Endothelial cell of umbilical vein (primary cell): ENCODE measurements around the gene MRNIP. TPM values are rescaled to one million over a fixed set of nuclear protein-coding genes. Genes with fewer than 3 reads are reported as not detected.

ENCODE experiments used
- BruUV-seq: library from RNA; stranded (reverse); fragments of 400-500 nt; replicated peaks from 2 replicates; lab custom pipeline; 2021; lab: Mats Ljungman, UMichigan
- CTCF ChIA-PET: fragments of 300-600, 350-600 bp; sonication (Branson Sonifier 250); formaldehyde crosslinking; loops from one replicate; lab custom pipeline; 2021; ENCODE audit warnings: antibody characterized with exemption, inconsistent platforms; lab: Charles Lee
- POLR2A ChIA-PET: fragments of 300-600, 350-600 bp; sonication (Branson Sonifier 250); formaldehyde crosslinking; loops from one replicate; lab custom pipeline; 2021; ENCODE audit warnings: antibody characterized with exemption, inconsistent platforms; lab: Charles Lee
- DNase-seq: peaks from one replicate; pipeline ENCODE4 v3.0.0-alpha.2; 2011; ENCODE audit warnings: low read depth, low spot score
- FAIRE-seq: peaks from 2 replicates; lab custom pipeline; 2011; peaks lifted over from hg19 to GRCh38; lab: Jason Lieb, UNC
- H2AFZ ChIP-seq: 2 replicates; pipeline ENCODE4 v1.6.0; 2012; ENCODE audit warnings: low read depth, low read length, control low read depth, inconsistent platforms
- H3K27ac ChIP-seq: 2 replicates; pipeline ENCODE4 v1.5.1; 2011; ENCODE audit warnings: low read depth, mild to moderate bottlenecking, control low read depth, low read length, moderate library complexity; ENCODE audit not compliant: insufficient read depth
- H3K27me3 ChIP-seq, 2 experiments: 2 replicates each; pipeline versions ENCODE4 v1.6.0 to v1.6.1; 2011; ENCODE audit warnings: low read length in 2 of 2, mixed read lengths in 1 of 2; ENCODE audit not compliant: control insufficient read depth in 2 of 2, insufficient read depth in 2 of 2
- H3K36me3 ChIP-seq, 2 experiments: 2 replicates in 1 of 2; 3 replicates in 1 of 2; pipeline ENCODE4 v1.5.1; 2011; ENCODE audit warnings: low read length in 2 of 2, mild to moderate bottlenecking in 1 of 2, moderate library complexity in 1 of 2; ENCODE audit not compliant: control insufficient read depth in 2 of 2, insufficient read depth in 2 of 2; ENCODE audit errors: extremely low read depth in 1 of 2
- H3K4me1 ChIP-seq: 3 replicates; pipeline ENCODE4 v1.5.1; 2011; ENCODE audit warnings: mild to moderate bottlenecking, low read length; ENCODE audit not compliant: control insufficient read depth, insufficient read depth; ENCODE audit errors: extremely low read depth
- H3K4me2 ChIP-seq: 2 replicates; pipeline ENCODE4 v1.6.1; 2011; ENCODE audit warnings: low read length, control low read depth, mixed read lengths; ENCODE audit not compliant: insufficient read depth
- H3K4me3 ChIP-seq, 3 experiments: fragments of 200-600 bp in 1 of 3; sonication (generic), shearing (Covaris generic) in 1 of 3; replicated peaks in 1 of 3; 2 replicates each; pipeline ENCODE4 v1.5.1; 2011 to 2016; ENCODE audit warnings: control low read depth in 3 of 3, low read length in 3 of 3, mild to moderate bottlenecking in 2 of 3, inconsistent platforms in 1 of 3, low read depth in 1 of 3, moderate library complexity in 1 of 3; ENCODE audit not compliant: insufficient read depth in 1 of 3
- H3K79me2 ChIP-seq: 2 replicates; pipeline ENCODE4 v1.6.0; 2012; ENCODE audit warnings: low read length, inconsistent platforms; ENCODE audit not compliant: control insufficient read depth, insufficient read depth
- H3K9ac ChIP-seq: replicated peaks from 2 replicates; pipeline ENCODE3; 2011; ENCODE audit warnings: low read length, control low read depth; ENCODE audit not compliant: insufficient read depth; ENCODE audit errors: extremely low read depth
- H3K9me1 ChIP-seq: replicated peaks from 3 replicates; pipeline ENCODE4 v1.6.0; 2011; ENCODE audit warnings: mild to moderate bottlenecking, low read length; ENCODE audit not compliant: control insufficient read depth, insufficient read depth; ENCODE audit errors: extremely low read depth
- H3K9me3 ChIP-seq: replicated peaks from 2 replicates; pipeline ENCODE4 v1.5.1; 2012; ENCODE audit warnings: low read length, inconsistent platforms; ENCODE audit not compliant: control insufficient read depth, insufficient read depth
- H4K20me1 ChIP-seq: replicated peaks from 2 replicates; pipeline ENCODE3; 2011; ENCODE audit warnings: mild to moderate bottlenecking, low read length; ENCODE audit not compliant: control insufficient read depth, insufficient read depth; ENCODE audit errors: extremely low read depth
- FOS ChIP-seq: IDR thresholded peaks from 2 replicates; pipeline ENCODE4 v1.6.1; 2011; ENCODE audit warnings: mild to moderate bottlenecking, low read length, moderate library complexity, borderline replicate concordance; ENCODE audit not compliant: insufficient read depth
- GATA2 ChIP-seq: IDR thresholded peaks from 2 replicates; pipeline ENCODE4 v1.7.0; 2011; ENCODE audit warnings: low read depth, mild to moderate bottlenecking, moderate library complexity, mixed read lengths, low read length; ENCODE audit not compliant: insufficient read length, insufficient read depth
- JUN ChIP-seq: IDR thresholded peaks from 2 replicates; pipeline ENCODE4 v1.6.1; 2011; ENCODE audit warnings: borderline replicate concordance, low read depth; ENCODE audit not compliant: insufficient read length, insufficient read depth
- POLR2A ChIP-seq: IDR thresholded peaks from 2 replicates; pipeline ENCODE4 v1.6.1; 2012; ENCODE audit warnings: low read depth, mild to moderate bottlenecking, control low read depth, low read length
- POLR2AphosphoS5 ChIP-seq: IDR thresholded peaks from 2 replicates; pipeline ENCODE4 v1.6.1; 2012; ENCODE audit warnings: low read depth, mild to moderate bottlenecking, control low read depth, low read length, moderate library complexity; ENCODE audit not compliant: insufficient read depth
- dilution Hi-C: fragments of 300-500 bp; cut with MboI; formaldehyde crosslinking; loops from one replicate; pipeline ENCODE4 v1.15.0; 2019; ENCODE audit warnings: low sequenced_read_pairs; ENCODE audit not compliant: extremely low pct_ligation_motif_present
- intact Hi-C: fragments of 100-400 bp; cut with micrococcal nuclease; formaldehyde crosslinking; loops from one replicate; pipeline ENCODE4 v1.10.0; 2022
- polyA plus RNA-seq, 4 experiments: library from polyadenylated mRNA; depleted of rRNA in 3 of 4; stranded (reverse) in 3 of 4; unstranded in 1 of 4; fragments of >200 nt; gene quantifications; 2 replicates each; pipeline versions ENCODE4 v1.2.1 to v1.2.3, GENCODE V29; 2011 to 2012; ENCODE audit warnings: missing spikeins in 1 of 4
- total RNA-seq: library from RNA; stranded (reverse); gene quantifications from 2 replicates; pipeline ENCODE4 v1.2.3, GENCODE V29; 2021
- TF ChIP-seq, protein P1 (sequence below): IDR thresholded peaks from 2 replicates; pipeline ENCODE4 v1.6.1; 2011; ENCODE audit not compliant: insufficient read depth, insufficient read length

MRNIP gene
- total and polyA plus RNA-seq, 2 donors (not counting 3 experiments of a cell fraction or from before 2014, with no cell fraction given) = 17.1 to 19.1 TPM

GRCh38 chr5:179818746-179819295 lies 39.8 kb downstream of the MRNIP start:
- CTCF ChIA-PET = interaction anchor here (1.8 to 2.6 kb wide), 3 partner anchors 17 to 56 kb away, joined by 5 to 21 read pairs (median 10); no protein-coding TSS in a partner anchor
- H3K79me2 ChIP-seq = peaks cover 32% of the 10 kb centered on the region
- no peak overlapping the region for H3K4me2 ChIP-seq
- H3K27me3 ChIP-seq = no peaks in the 10 kb centered on the region
- H4K20me1 ChIP-seq = peaks cover 5% of the 10 kb centered on the region
- dilution Hi-C loops (no loop called here), intact Hi-C loops (loop anchor here (1.0 to 5.0 kb wide), 2 partner anchors 12 to 197 kb away; partner anchors contain the start of gene HNRNPH1)
- H3K4me3 ChIP-seq = peak overlapping the region in 1 of 3 experiments; percentile 9
- peak; percentile 95 for DNase-seq
- no peaks in the 10 kb centered on the region for H3K9me3 ChIP-seq
- BruUV-seq = no TSS peak
- H3K36me3 ChIP-seq = peaks cover 7 to 11% of the 10 kb centered on the region in 2 experiments
- POLR2A ChIA-PET = no interaction called here
- FAIRE-seq = peak; percentile 94
- H3K9me1 ChIP-seq = no peaks in the 10 kb centered on the region
- peak overlapping the region; percentile 4 for H2AFZ ChIP-seq
- H3K9ac ChIP-seq = peak overlapping the region; percentile 70
- H3K4me1 ChIP-seq = peaks cover 37% of the 10 kb centered on the region
- peak overlapping the region; percentile 96 for H3K27ac ChIP-seq
- TF ChIP-seq POLR2A = peak; percentile 26
- TF ChIP-seq JUN = peak; percentile 41
- peak; percentile 81 for TF ChIP-seq FOS
- TF ChIP-seq POLR2AphosphoS5 = peak; percentile 90
- TF ChIP-seq, protein P1, sequence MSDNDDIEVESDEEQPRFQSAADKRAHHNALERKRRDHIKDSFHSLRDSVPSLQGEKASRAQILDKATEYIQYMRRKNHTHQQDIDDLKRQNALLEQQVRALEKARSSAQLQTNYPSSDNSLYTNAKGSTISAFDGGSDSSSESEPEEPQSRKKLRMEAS = no peak
- no peak for TF ChIP-seq GATA2
